H1 (cell line): ENCODE measurements around the gene SULT2B1. TPM values are rescaled to one million over a fixed set of nuclear protein-coding genes. Genes with fewer than 3 reads are reported as not detected.

Experiments
- CTCF ChIA-PET: fragments of 300-600 bp; sonication (Branson Sonifier 250); formaldehyde crosslinking; loops from one replicate; lab custom pipeline; 2021; ENCODE audit not compliant: partially characterized antibody; lab: Charles Lee
- POLR2A ChIA-PET: fragments of 300-600 bp; sonication (Branson Sonifier 250); formaldehyde crosslinking; loops from one replicate; lab custom pipeline; 2021; ENCODE audit warnings: inconsistent platforms; ENCODE audit not compliant: partially characterized antibody; lab: Charles Lee
- DNase-seq, 2 experiments: peaks; one replicate each; pipeline versions ENCODE4 v3.0.0 to v3.0.0-alpha.2; 2010 to 2022; ENCODE audit warnings: low spot score in 2 of 2, low read depth in 1 of 2, mixed read lengths in 1 of 2
- FAIRE-seq: peaks from 2 replicates; lab custom pipeline; 2011; peaks lifted over from hg19 to GRCh38; lab: Jason Lieb, UNC
- H2AFZ ChIP-seq: 2 replicates; pipeline ENCODE4 v1.8.1; 2012; ENCODE audit warnings: low read length, inconsistent platforms
- H2AK5ac ChIP-seq: 2 replicates; pipeline ENCODE4 v1.6.1; 2013; ENCODE audit warnings: low read depth, low read length
- H2BK120ac ChIP-seq: replicated peaks from 2 replicates; pipeline ENCODE3; 2013; ENCODE audit warnings: low read depth, low read length, inconsistent platforms
- H2BK12ac ChIP-seq: 2 replicates; pipeline ENCODE4 v1.6.1; 2013; ENCODE audit warnings: low read depth, low read length
- H2BK15ac ChIP-seq: 2 replicates; pipeline ENCODE4 v1.6.1; 2013; ENCODE audit warnings: low read length
- H2BK20ac ChIP-seq: 2 replicates; pipeline ENCODE4 v1.6.1; 2013; ENCODE audit warnings: low read length
- H2BK5ac ChIP-seq: 2 replicates; pipeline ENCODE4 v1.6.1; 2013; ENCODE audit warnings: low read depth, low read length
- H3K14ac ChIP-seq: 2 replicates; pipeline ENCODE4 v1.6.1; 2013; ENCODE audit warnings: inconsistent platforms; ENCODE audit not compliant: insufficient read length
- H3K18ac ChIP-seq: 2 replicates; pipeline ENCODE4 v1.6.1; 2013; ENCODE audit warnings: low read length; ENCODE audit errors: extremely low read depth
- H3K23ac ChIP-seq: 2 replicates; pipeline ENCODE4 v1.6.1; 2013; ENCODE audit warnings: inconsistent platforms; ENCODE audit not compliant: insufficient read length
- H3K23me2 ChIP-seq: 2 replicates; pipeline ENCODE4 v1.6.1; 2013; ENCODE audit warnings: low read depth, low read length
- H3K27ac ChIP-seq: 2 replicates; pipeline ENCODE4 v1.6.1; 2011; ENCODE audit warnings: low read depth, low read length, inconsistent platforms
- H3K27me3 ChIP-seq, 4 experiments: replicated peaks in 1 of 4; 1 replicate in 1 of 4; 2 replicates in 3 of 4; pipeline versions ENCODE4 v1.6.1 to v1.8.1; 2011 to 2013; ENCODE audit warnings: low read length in 3 of 4, mild to moderate bottlenecking in 3 of 4, inconsistent platforms in 2 of 4, mixed read lengths in 2 of 4, moderate library complexity in 1 of 4; ENCODE audit not compliant: control insufficient read depth in 3 of 4, insufficient read depth in 3 of 4; ENCODE audit errors: extremely low read depth in 1 of 4
- H3K36me3 ChIP-seq, 4 experiments: 2 replicates each; pipeline versions ENCODE4 v1.6.1 to v1.8.1; 2011 to 2013; ENCODE audit warnings: mild to moderate bottlenecking in 4 of 4, low read length in 3 of 4, moderate library complexity in 2 of 4, control low read depth in 1 of 4, inconsistent platforms in 1 of 4; ENCODE audit not compliant: insufficient read depth in 4 of 4, control insufficient read depth in 2 of 4
- H3K4ac ChIP-seq: replicated peaks from 2 replicates; pipeline ENCODE3; 2013; ENCODE audit warnings: low read length, low read depth, mixed read lengths, inconsistent platforms; ENCODE audit not compliant: insufficient read length
- H3K4me1 ChIP-seq, 4 experiments: replicated peaks in 1 of 4; 1 replicate in 1 of 4; 2 replicates in 3 of 4; pipeline versions ENCODE4 v1.6.1 to v1.8.1; 2011 to 2013; ENCODE audit warnings: low read length in 3 of 4, inconsistent platforms in 2 of 4, mixed read lengths in 1 of 4; ENCODE audit not compliant: insufficient read depth in 4 of 4, control insufficient read depth in 3 of 4
- H3K4me2 ChIP-seq, 2 experiments: 2 replicates each; pipeline versions ENCODE4 v1.6.1 to v1.8.1; 2011 to 2013; ENCODE audit warnings: low read depth in 2 of 2, low read length in 2 of 2, control low read depth in 1 of 2, inconsistent platforms in 1 of 2, mild to moderate bottlenecking in 1 of 2; ENCODE audit not compliant: insufficient read depth in 1 of 2
- H3K4me3 ChIP-seq, 4 experiments: fragments of 200-600, 300-600 bp in 1 of 4; sonication (generic), shearing (Covaris generic), sonication (Bioruptor Twin) in 1 of 4; 2 replicates each; pipeline versions ENCODE4 v1.5.1 to v1.8.1; 2011 to 2016; ENCODE audit warnings: low read length in 4 of 4, low read depth in 3 of 4, control low read depth in 2 of 4, inconsistent platforms in 2 of 4, mild to moderate bottlenecking in 2 of 4, mixed read lengths in 1 of 4, moderate library complexity in 1 of 4; ENCODE audit not compliant: insufficient read depth in 2 of 4; ENCODE audit errors: extremely low read depth in 1 of 4
- H3K56ac ChIP-seq: replicated peaks from 2 replicates; pipeline ENCODE3; 2013; ENCODE audit warnings: low read depth, mild to moderate bottlenecking, mixed read lengths, low read length, inconsistent platforms; ENCODE audit not compliant: insufficient read length
- H3K79me1 ChIP-seq: 2 replicates; pipeline ENCODE4 v1.6.1; 2013; ENCODE audit warnings: low read depth, low read length, control low read depth
- H3K79me2 ChIP-seq, 2 experiments: 2 replicates each; pipeline versions ENCODE4 v1.6.1 to v1.8.1; 2012 to 2013; ENCODE audit warnings: low read length in 2 of 2, mild to moderate bottlenecking in 2 of 2, inconsistent platforms in 1 of 2; ENCODE audit not compliant: insufficient read depth in 2 of 2, control insufficient read depth in 1 of 2
- H3K9ac ChIP-seq, 4 experiments: replicated peaks in 1 of 4; 1 replicate in 1 of 4; 2 replicates in 3 of 4; pipeline versions ENCODE4 v1.6.1 to v1.8.1; 2011 to 2013; ENCODE audit warnings: low read depth in 3 of 4, low read length in 3 of 4, control low read depth in 2 of 4, mild to moderate bottlenecking in 2 of 4, moderate library complexity in 2 of 4, inconsistent platforms in 1 of 4; ENCODE audit errors: extremely low read depth in 1 of 4
- H3K9me3 ChIP-seq, 2 experiments: 2 replicates each; pipeline versions ENCODE4 v1.6.1 to v1.8.1; 2012 to 2013; ENCODE audit warnings: mild to moderate bottlenecking in 2 of 2, moderate library complexity in 2 of 2, control low read depth in 1 of 2, inconsistent platforms in 1 of 2, low read depth in 1 of 2, low read length in 1 of 2, mixed read lengths in 1 of 2; ENCODE audit not compliant: insufficient read depth in 2 of 2
- H4K20me1 ChIP-seq, 2 experiments: replicated peaks in 1 of 2; 2 replicates each; pipeline versions ENCODE3 to v1.8.1; 2011 to 2013; ENCODE audit warnings: inconsistent platforms in 2 of 2, low read length in 2 of 2, mild to moderate bottlenecking in 1 of 2; ENCODE audit not compliant: insufficient read depth in 2 of 2, control insufficient read depth in 1 of 2
- H4K5ac ChIP-seq: 2 replicates; pipeline ENCODE4 v1.6.1; 2013; ENCODE audit warnings: low read length, low read depth, mixed read lengths, inconsistent platforms; ENCODE audit not compliant: insufficient read length
- H4K8ac ChIP-seq: 2 replicates; pipeline ENCODE4 v1.8.0; 2013; ENCODE audit warnings: mild to moderate bottlenecking, moderate library complexity, low read length, inconsistent platforms; ENCODE audit not compliant: insufficient read depth; ENCODE audit errors: extremely low read depth
- H4K91ac ChIP-seq: replicated peaks from 2 replicates; pipeline ENCODE3; 2013; ENCODE audit warnings: low read length, mixed read lengths, inconsistent platforms; ENCODE audit not compliant: insufficient read length
- KDM1A ChIP-seq: fragments of 200-600, 300-600 bp; sonication (generic); IDR thresholded peaks from 2 replicates; pipeline ENCODE4 v1.7.1; 2016; ENCODE audit warnings: mild to moderate bottlenecking, low read length, borderline replicate concordance
- TAF7 ChIP-seq: optimal IDR thresholded peaks from 2 replicates; pipeline ENCODE3; 2011; ENCODE audit warnings: low read depth, mild to moderate bottlenecking, inconsistent platforms, low read length, moderate library complexity, borderline replicate concordance
- WGBS, 2 experiments: shearing (Covaris generic) in 1 of 2; methylation state at CpG; one replicate each; pipeline versions ENCODE4 v1.1.6 to v1.1.7; 2013 to 2015; ENCODE audit warnings: low lambda C conversion rate in 2 of 2, mixed read lengths in 2 of 2, inconsistent platforms in 1 of 2, low coverage in 1 of 2, missing lambda C conversion rate in 1 of 2; ENCODE audit not compliant: insufficient replicate concordance in 2 of 2, insufficient coverage in 1 of 2, insufficient read length in 1 of 2; ENCODE audit errors: extremely low coverage in 1 of 2, missing lambda C conversion rate in 1 of 2; 5-methylcytosine and 5-hydroxymethylcytosine counted together
- polyA plus RNA-seq, 7 experiments: library from polyadenylated mRNA; depleted of rRNA in 3 of 7; stranded (reverse) in 5 of 7; unstranded in 2 of 7; fragments of >200 nt in 5 of 7; fragments of 200-250 nt in 2 of 7; gene quantifications; 1 replicate in 5 of 7; 2 replicates in 1 of 7; 4 replicates in 1 of 7; pipeline versions ENCODE4 v1.2.1 to v1.2.3, GENCODE V29; 2011 to 2013; ENCODE audit warnings: missing spikeins in 2 of 7, mixed read lengths in 2 of 7
- total RNA-seq: library from RNA; stranded (reverse); fragmentation: NEBNext Ultra II Directional; extraction: Animal tissue kit (Norgen Biotek cat#: 25700); gene quantifications from 2 replicates; pipeline ENCODE4 v1.2.1, GENCODE V29; 2021

The SULT2B1 gene
- total and polyA plus RNA-seq, 2 of the 8 experiments (the other 6 are each of a cell fraction or from before 2014, with no cell fraction given): 1.5 to 2.6 TPM

- Histone ChIP-seq H3K4me2 (no peak overlapping the region), H2BK15ac (peak overlapping the region; percentile 29; the same call in 1 of the 2 replicates), H3K18ac (no peak overlapping the region), H4K8ac (no peak overlapping the region), H3K27me3 (no peaks in the 10 kb centered on the region; a peak in 2 of 7 replicates), H3K27ac (no peak overlapping the region), H2BK120ac (no peak overlapping the region), H3K36me3 (no peaks in the 10 kb centered on the region), H3K4ac (no peak overlapping the region), H3K9ac (no peak overlapping the region), H3K4me1 (peaks cover 0 to 8% (median 3%) of the 10 kb centered on the region in 4 experiments; a peak in 5 of 7 replicates), H3K4me3 (no peak overlapping the region), H3K79me1 (no peaks in the 10 kb centered on the region), H2BK20ac (no peak overlapping the region), H4K91ac (peak overlapping the region; percentile 1), H2BK12ac (no peak overlapping the region), H2AFZ (no peak overlapping the region), H3K9me3 (no peaks in the 10 kb centered on the region), H2AK5ac (no peak overlapping the region), H3K14ac (no peak overlapping the region), H4K5ac (no peak overlapping the region), H3K23ac (no peak overlapping the region), H3K23me2 (no peaks in the 10 kb centered on the region), H4K20me1 (no peaks in the 10 kb centered on the region), H3K56ac (no peak overlapping the region), H2BK5ac (no peak overlapping the region), H3K79me2 (no peaks in the 10 kb centered on the region)
- no peak for FAIRE-seq
- TF ChIP-seq KDM1A: peak; percentile 88; the same call in 1 of the 2 replicates
- no peak for TF ChIP-seq TAF7
- no peak for DNase-seq
- ChIA-PET CTCF (interaction anchor here (0.5 to 4.6 kb wide), 11 partner anchors 9 to 1510 kb away, joined by 3 to 29 read pairs (median 4); no protein-coding TSS in a partner anchor), POLR2A (interaction anchor here (0.6 to 2.3 kb wide), 5 partner anchors 12 to 81 kb away, joined by 3 to 9 read pairs (median 3); no protein-coding TSS in a partner anchor)
- 74% methylated on average over 5 of the region's 5 CpGs; no CpG with 5 or more reads in 1 of the 2 experiments for WGBS, 2 experiments
Observed at GRCh38 chr19:48571378-48572162, 19.6 kb downstream of the SULT2B1 start.
